Astrocyte of the spinal cord (primary cell): ENCODE measurements around the gene PRPH.
A peak's percentile ranks its signal among the peaks of the same experiment; 100 is the strongest.

ENCODE experiments used
- DNase-seq: peaks from one replicate; pipeline ENCODE4 v3.0.0; 2011; ENCODE audit warnings: low read depth, low spot score
- H3K4me3 ChIP-seq: 2 replicates; pipeline ENCODE4 v1.5.1; 2011; ENCODE audit warnings: low read depth, mild to moderate bottlenecking, low read length, moderate library complexity
- CTCF ChIP-seq: IDR thresholded peaks from 2 replicates; pipeline ENCODE4 v1.5.1; 2012; ENCODE audit warnings: low read depth, mild to moderate bottlenecking, low read length, inconsistent platforms
- in situ Hi-C: cut with HindIII; loops from 2 replicates; pipeline ENCODE4 v1.10.0; 2017; ENCODE audit warnings: low sequenced_read_pairs

PRPH gene

GRCh38 chr12:49334226-49334625 is 39.3 kb downstream of the PRPH start:
- in situ Hi-C loops = no loop called here
- H3K4me3 ChIP-seq = no peak overlapping the region
- no peak for TF ChIP-seq CTCF
- DNase-seq = no peak

- in situ Hi-C loops = no loop called here
- TF ChIP-seq CTCF = no peak
- no peak overlapping the region for H3K4me3 ChIP-seq
- DNase-seq = no peak
These were observed 39.7 kb downstream of the PRPH start for GRCh38 chr12:49334681-49335080.

- no peak for TF ChIP-seq CTCF
- in situ Hi-C loops = no loop called here
- no peak for DNase-seq
- H3K4me3 ChIP-seq = no peak overlapping the region
These were observed 40.4 kb downstream of the PRPH start for GRCh38 chr12:49335118-49335954.

DNA sequence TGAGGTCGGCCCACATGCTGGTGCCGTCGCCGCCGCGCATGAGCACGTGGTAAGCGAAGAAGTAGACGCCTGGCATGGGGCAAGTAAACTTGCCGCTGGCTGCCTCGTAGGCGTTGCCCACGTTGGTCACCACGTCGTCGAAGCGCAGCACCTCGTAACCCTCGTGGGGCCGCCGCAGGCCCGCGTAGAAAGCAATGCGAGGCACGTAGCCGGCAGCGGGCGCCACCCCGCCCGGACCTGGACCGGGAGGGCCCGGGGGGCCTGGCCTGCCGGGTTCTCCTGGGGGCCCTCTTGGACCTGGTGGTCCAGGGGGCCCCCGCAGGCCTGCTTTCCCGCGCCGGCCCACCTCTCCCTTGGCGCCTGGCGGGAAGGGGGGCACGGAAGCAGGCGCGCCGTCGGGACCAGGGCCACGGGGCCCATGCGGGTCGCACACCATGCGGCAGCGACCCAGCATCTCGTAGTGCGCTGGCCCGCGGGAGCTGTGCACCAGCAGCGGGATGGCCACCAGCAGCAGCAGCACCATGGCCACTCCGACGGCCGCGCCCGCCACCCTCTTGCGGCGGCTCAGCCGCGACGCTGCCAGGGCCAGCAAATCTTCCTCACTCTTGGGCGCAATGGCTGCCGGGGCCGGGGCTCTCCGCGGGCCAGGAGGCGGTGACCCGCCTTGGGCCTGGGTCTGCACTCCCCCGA is 41.2 kb downstream of the PRPH start:
- no peak overlapping the region for H3K4me3 ChIP-seq
- DNase-seq = no peak
- in situ Hi-C loops = no loop called here
- no peak for TF ChIP-seq CTCF

- peak; percentile 90 for TF ChIP-seq CTCF
These were observed 42.0 kb downstream of the PRPH start, which contains the start of gene C1QL4 for GRCh38 chr12:49336645-49337584. Gene C1QL4 (minus strand): TSS chr12:49337188. CDS start chr12:49336477, 711 bp downstream.

GRCh38 chr12:49338830-49339463 is 44.0 kb downstream of the PRPH start:
- in situ Hi-C loops = no loop called here
- H3K4me3 ChIP-seq = no peak overlapping the region
- no peak for DNase-seq
- TF ChIP-seq CTCF = no peak

More at GRCh38 chr12:49336645-49337584, 42.0 kb downstream of the PRPH start, which contains the start of gene C1QL4:
- in situ Hi-C loops = no loop called here
- peak; percentile 63 for DNase-seq
- H3K4me3 ChIP-seq = peak within 1 kb of the TSS; percentile 21
